ENCODE measurements around the gene SLIT3.

DNA sequence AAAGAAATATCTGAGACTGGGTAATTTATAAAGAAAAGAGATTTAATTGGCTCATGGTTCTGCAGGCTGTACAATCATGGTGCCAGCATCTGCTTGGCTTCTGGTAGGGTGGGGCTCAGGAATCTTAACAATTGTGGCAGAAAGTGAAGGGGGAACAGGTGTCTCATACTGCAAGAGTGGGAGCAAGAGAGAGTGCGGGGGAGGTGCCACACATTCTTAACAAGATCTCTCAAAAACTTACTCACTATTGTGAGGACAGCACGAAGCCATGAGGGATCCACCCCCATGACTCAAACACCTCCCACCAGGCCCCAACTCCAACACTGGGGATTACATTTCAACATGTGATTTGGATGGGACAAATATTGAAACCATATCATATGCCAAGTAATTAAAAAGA lies 651.6 kb downstream of the SLIT3 start:
- TF ChIP-seq, protein P1, sequence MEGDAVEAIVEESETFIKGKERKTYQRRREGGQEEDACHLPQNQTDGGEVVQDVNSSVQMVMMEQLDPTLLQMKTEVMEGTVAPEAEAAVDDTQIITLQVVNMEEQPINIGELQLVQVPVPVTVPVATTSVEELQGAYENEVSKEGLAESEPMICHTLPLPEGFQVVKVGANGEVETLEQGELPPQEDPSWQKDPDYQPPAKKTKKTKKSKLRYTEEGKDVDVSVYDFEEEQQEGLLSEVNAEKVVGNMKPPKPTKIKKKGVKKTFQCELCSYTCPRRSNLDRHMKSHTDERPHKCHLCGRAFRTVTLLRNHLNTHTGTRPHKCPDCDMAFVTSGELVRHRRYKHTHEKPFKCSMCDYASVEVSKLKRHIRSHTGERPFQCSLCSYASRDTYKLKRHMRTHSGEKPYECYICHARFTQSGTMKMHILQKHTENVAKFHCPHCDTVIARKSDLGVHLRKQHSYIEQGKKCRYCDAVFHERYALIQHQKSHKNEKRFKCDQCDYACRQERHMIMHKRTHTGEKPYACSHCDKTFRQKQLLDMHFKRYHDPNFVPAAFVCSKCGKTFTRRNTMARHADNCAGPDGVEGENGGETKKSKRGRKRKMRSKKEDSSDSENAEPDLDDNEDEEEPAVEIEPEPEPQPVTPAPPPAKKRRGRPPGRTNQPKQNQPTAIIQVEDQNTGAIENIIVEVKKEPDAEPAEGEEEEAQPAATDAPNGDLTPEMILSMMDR (conservative IDR thresholded peaks at IDR 0.05; ENCODE audit: low read depth, low read length): no peak
- TF ChIP-seq EZH2 (IDR thresholded peaks at IDR 0.05; ENCODE audit: low read length, unreplicated experiment): no peak

Data from PC-3 (cell line).